ENCODE results near the gene EXOC4.

DNA sequence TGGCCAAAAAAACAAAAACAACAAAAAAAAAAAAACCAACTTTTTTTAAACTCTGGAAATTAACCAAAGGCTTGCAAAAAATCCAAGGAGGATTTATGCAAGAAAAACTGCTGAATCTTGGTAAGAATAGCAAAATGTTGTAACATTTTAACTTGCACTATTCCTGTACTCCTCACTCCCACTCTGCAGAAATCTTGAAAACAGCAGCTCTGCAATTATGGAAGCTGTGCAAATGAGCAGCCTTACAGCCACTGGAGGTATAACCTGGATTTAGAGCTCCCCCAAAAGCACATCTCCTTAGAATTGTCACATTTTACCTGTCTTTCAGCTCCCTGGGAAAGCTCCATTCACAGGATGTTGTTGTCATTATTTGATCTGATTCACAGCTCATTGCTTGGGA lies 832.4 kb downstream of the EXOC4 start:
- TF ChIP-seq, protein P1, sequence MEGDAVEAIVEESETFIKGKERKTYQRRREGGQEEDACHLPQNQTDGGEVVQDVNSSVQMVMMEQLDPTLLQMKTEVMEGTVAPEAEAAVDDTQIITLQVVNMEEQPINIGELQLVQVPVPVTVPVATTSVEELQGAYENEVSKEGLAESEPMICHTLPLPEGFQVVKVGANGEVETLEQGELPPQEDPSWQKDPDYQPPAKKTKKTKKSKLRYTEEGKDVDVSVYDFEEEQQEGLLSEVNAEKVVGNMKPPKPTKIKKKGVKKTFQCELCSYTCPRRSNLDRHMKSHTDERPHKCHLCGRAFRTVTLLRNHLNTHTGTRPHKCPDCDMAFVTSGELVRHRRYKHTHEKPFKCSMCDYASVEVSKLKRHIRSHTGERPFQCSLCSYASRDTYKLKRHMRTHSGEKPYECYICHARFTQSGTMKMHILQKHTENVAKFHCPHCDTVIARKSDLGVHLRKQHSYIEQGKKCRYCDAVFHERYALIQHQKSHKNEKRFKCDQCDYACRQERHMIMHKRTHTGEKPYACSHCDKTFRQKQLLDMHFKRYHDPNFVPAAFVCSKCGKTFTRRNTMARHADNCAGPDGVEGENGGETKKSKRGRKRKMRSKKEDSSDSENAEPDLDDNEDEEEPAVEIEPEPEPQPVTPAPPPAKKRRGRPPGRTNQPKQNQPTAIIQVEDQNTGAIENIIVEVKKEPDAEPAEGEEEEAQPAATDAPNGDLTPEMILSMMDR (IDR thresholded peaks at IDR 0.05; ENCODE audit: low read depth, low read length, poor library complexity, severe bottlenecking), result no peak
- no peak for TF ChIP-seq EZH2phosphoT487 (IDR thresholded peaks at IDR 0.05; ENCODE audit: borderline replicate concordance, low read length)

Measured in DOHH2 (cell line).